ENCODE measurements around the gene TBCK. TPM values are rescaled to one million over a fixed set of nuclear protein-coding genes. Genes with fewer than 3 reads are reported as not detected.

The TBCK gene
- total and polyA plus RNA-seq, 4 donors, result 4.9 to 25.5 (median 15.8) TPM

- no peaks in the 10 kb centered on the region for H3K36me3 ChIP-seq (ENCODE audit: control insufficient read depth in 4 of 4, insufficient read depth in 3 of 4, low read depth in 1 of 4, low read length in 3 of 4)
- H3K4me1 ChIP-seq (ENCODE audit: control insufficient read depth in 4 of 4, insufficient read depth in 4 of 4, low read length in 3 of 4), result no peaks in the 10 kb centered on the region
- H3K4me3 ChIP-seq (ENCODE audit: low read depth in 1 of 3, low read length in 3 of 3), result no peak overlapping the region
- no peaks in the 10 kb centered on the region for H3K27me3 ChIP-seq (ENCODE audit: control insufficient read depth in 4 of 4, insufficient read depth in 4 of 4, low read length in 3 of 4)
- no peak for DNase-seq (ENCODE audit: low spot score)
- 74% methylated on average over 6 of the region's 6 CpGs for WGBS
- no peaks in the 10 kb centered on the region for H3K9me3 ChIP-seq (ENCODE audit: control insufficient read depth in 4 of 4, low read length in 3 of 4)
- no peak overlapping the region for H3K27ac ChIP-seq (ENCODE audit: low read depth in 1 of 2, low read length in 2 of 2)
- H3K9ac ChIP-seq (ENCODE audit: low read depth in 1 of 2, low read length in 2 of 2), result no peak overlapping the region
- no peak for TF ChIP-seq FOXA1 (IDR thresholded peaks at IDR 0.05)
- TF ChIP-seq HNF4A (conservative IDR thresholded peaks at IDR 0.05), result no peak
- no peak for TF ChIP-seq ATF3 (IDR thresholded peaks at IDR 0.05)
- TF ChIP-seq, protein P1, sequence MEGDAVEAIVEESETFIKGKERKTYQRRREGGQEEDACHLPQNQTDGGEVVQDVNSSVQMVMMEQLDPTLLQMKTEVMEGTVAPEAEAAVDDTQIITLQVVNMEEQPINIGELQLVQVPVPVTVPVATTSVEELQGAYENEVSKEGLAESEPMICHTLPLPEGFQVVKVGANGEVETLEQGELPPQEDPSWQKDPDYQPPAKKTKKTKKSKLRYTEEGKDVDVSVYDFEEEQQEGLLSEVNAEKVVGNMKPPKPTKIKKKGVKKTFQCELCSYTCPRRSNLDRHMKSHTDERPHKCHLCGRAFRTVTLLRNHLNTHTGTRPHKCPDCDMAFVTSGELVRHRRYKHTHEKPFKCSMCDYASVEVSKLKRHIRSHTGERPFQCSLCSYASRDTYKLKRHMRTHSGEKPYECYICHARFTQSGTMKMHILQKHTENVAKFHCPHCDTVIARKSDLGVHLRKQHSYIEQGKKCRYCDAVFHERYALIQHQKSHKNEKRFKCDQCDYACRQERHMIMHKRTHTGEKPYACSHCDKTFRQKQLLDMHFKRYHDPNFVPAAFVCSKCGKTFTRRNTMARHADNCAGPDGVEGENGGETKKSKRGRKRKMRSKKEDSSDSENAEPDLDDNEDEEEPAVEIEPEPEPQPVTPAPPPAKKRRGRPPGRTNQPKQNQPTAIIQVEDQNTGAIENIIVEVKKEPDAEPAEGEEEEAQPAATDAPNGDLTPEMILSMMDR (IDR thresholded peaks at IDR 0.05; ENCODE audit: low read depth, low read length, missing input control), result no peak
- TF ChIP-seq YY1 (IDR thresholded peaks at IDR 0.05), result no peak
- TF ChIP-seq NR2F2 (IDR thresholded peaks at IDR 0.05), result no peak
- TF ChIP-seq ZBTB33 (IDR thresholded peaks at IDR 0.05), result no peak
- no peak for TF ChIP-seq SP1 (IDR thresholded peaks at IDR 0.05)
- TF ChIP-seq REST (IDR thresholded peaks at IDR 0.05), result no peak
- no peak for TF ChIP-seq HNF4G (IDR thresholded peaks at IDR 0.05)
- no peak for TF ChIP-seq EGR1 (IDR thresholded peaks at IDR 0.05; ENCODE audit: low read depth in 2 of 2)
- TF ChIP-seq FOXA2 (IDR thresholded peaks at IDR 0.05), result no peak
- TF ChIP-seq TAF1 (conservative IDR thresholded peaks at IDR 0.05), result no peak
- TF ChIP-seq GABPA (IDR thresholded peaks at IDR 0.05 in 1 of 2, conservative IDR thresholded peaks at IDR 0.05 in 1 of 2), result no peak
These were observed 321.9 kb downstream of the TBCK start for GRCh38 chr4:105994061-105994460.

DNA sequence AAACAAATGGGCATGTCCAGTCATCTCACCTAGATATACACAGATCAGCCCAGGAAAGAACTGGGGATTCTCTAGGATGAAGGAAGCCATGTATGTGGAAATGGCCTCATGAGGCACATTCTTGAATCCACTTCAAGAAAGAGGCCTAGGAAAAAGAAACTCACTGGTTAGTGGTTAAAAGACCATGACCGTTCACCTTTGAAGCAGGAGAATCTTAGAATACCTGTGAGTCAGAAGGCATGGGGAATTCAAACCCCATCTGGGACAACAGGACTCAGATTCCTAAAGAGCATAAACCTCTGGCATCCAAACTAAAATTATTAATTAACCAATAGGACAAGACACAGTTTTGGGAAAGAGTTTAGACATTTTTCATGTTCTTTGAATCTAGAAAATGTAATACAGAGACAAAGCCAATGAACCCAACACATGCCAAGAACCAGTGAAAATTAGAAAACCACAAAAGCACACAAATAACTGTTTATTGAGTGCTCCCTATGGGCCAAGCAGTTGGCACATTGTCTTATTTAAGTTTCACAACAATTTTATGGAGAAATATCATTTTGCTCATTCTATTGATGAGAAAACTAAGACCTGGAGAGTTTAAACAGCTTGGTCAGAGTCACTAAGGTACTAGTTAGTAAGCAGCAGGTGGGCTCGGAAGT, 323.2 kb downstream of the TBCK start:
- H3K9ac ChIP-seq (ENCODE audit: low read depth in 1 of 2, low read length in 2 of 2), result no peak overlapping the region
- no peaks in the 10 kb centered on the region for H3K9me3 ChIP-seq (ENCODE audit: control insufficient read depth in 4 of 4, low read length in 3 of 4)
- no peak for DNase-seq (ENCODE audit: low spot score)
- WGBS, result 91% methylated on average over 2 of the region's 2 CpGs
- no peaks in the 10 kb centered on the region for H3K27me3 ChIP-seq (ENCODE audit: control insufficient read depth in 4 of 4, insufficient read depth in 4 of 4, low read length in 3 of 4)
- no peak overlapping the region for H3K4me3 ChIP-seq (ENCODE audit: low read depth in 1 of 3, low read length in 3 of 3)
- no peak overlapping the region for H3K27ac ChIP-seq (ENCODE audit: low read depth in 1 of 2, low read length in 2 of 2)
- H3K4me1 ChIP-seq (ENCODE audit: control insufficient read depth in 4 of 4, insufficient read depth in 4 of 4, low read length in 3 of 4), result no peaks in the 10 kb centered on the region
- no peaks in the 10 kb centered on the region for H3K36me3 ChIP-seq (ENCODE audit: control insufficient read depth in 4 of 4, insufficient read depth in 3 of 4, low read depth in 1 of 4, low read length in 3 of 4)
- TF ChIP-seq TAF1 (conservative IDR thresholded peaks at IDR 0.05) (no peak), FOXA1 (IDR thresholded peaks at IDR 0.05) (no peak), ATF3 (IDR thresholded peaks at IDR 0.05) (no peak), SP1 (IDR thresholded peaks at IDR 0.05) (no peak), RAD21 (IDR thresholded peaks at IDR 0.05) (no peak), RXRA (IDR thresholded peaks at IDR 0.05) (no peak), ZBTB33 (IDR thresholded peaks at IDR 0.05) (no peak), EGR1 (IDR thresholded peaks at IDR 0.05; ENCODE audit: low read depth in 2 of 2) (no peak), HNF4G (IDR thresholded peaks at IDR 0.05) (no peak), GABPA (IDR thresholded peaks at IDR 0.05 in 1 of 2, conservative IDR thresholded peaks at IDR 0.05 in 1 of 2) (no peak), NR2F2 (IDR thresholded peaks at IDR 0.05) (no peak), FOXA2 (IDR thresholded peaks at IDR 0.05) (no peak), YY1 (IDR thresholded peaks at IDR 0.05) (no peak), JUND (IDR thresholded peaks at IDR 0.05) (no peak)
- TF ChIP-seq, protein P1 (IDR thresholded peaks at IDR 0.05; ENCODE audit: low read depth, low read length, missing input control), result no peak
- TF ChIP-seq, protein P2, sequence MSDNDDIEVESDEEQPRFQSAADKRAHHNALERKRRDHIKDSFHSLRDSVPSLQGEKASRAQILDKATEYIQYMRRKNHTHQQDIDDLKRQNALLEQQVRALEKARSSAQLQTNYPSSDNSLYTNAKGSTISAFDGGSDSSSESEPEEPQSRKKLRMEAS (IDR thresholded peaks at IDR 0.05), result no peak

Measured in liver (tissue), 9 donors.